GM23248 (cell line): ENCODE measurements around the gene PRR29. TPM values are rescaled to one million over a fixed set of nuclear protein-coding genes. Genes with fewer than 3 reads are reported as not detected.
A peak's percentile ranks its signal among the peaks of the same experiment; 100 is the strongest.

ENCODE experiments used
- DNase-seq: peaks from one replicate; pipeline ENCODE4 v3.0.0-alpha.2; 2015
- H2AFZ ChIP-seq: fragments of 200-600 bp; sonication (generic); 2 replicates; pipeline ENCODE4 v1.6.1; 2016; ENCODE audit warnings: antibody characterized with exemption
- H3F3A ChIP-seq: fragments of 200-600 bp; sonication (generic); 2 replicates; pipeline ENCODE4 v1.6.1; 2016; ENCODE audit warnings: mild to moderate bottlenecking, antibody characterized with exemption, mixed run types; ENCODE audit not compliant: insufficient read depth
- H3K27ac ChIP-seq: fragments of 200-600 bp; sonication (generic); 2 replicates; pipeline ENCODE4 v1.5.1; 2016; ENCODE audit warnings: mild to moderate bottlenecking
- H3K27me3 ChIP-seq: fragments of 200-600 bp; sonication (generic); replicated peaks from 2 replicates; pipeline ENCODE4 v1.6.1; 2016; ENCODE audit warnings: mild to moderate bottlenecking; ENCODE audit not compliant: insufficient read depth
- H3K36me3 ChIP-seq: fragments of 200-600 bp; sonication (generic); 2 replicates; pipeline ENCODE4 v1.6.1; 2016; ENCODE audit warnings: low read depth, mild to moderate bottlenecking
- H3K4me1 ChIP-seq: fragments of 200-600 bp; sonication (generic); 2 replicates; pipeline ENCODE4 v1.6.1; 2016; ENCODE audit warnings: mild to moderate bottlenecking; ENCODE audit not compliant: insufficient read depth
- H3K4me2 ChIP-seq: fragments of 200-600 bp; sonication (generic); one replicate; pipeline ENCODE4 v1.6.1; 2016; ENCODE audit warnings: mild to moderate bottlenecking; ENCODE audit not compliant: unreplicated experiment
- H3K4me3 ChIP-seq: fragments of 200-600 bp; sonication (generic); 2 replicates; pipeline ENCODE4 v1.5.1; 2016; ENCODE audit warnings: mild to moderate bottlenecking
- H3K79me2 ChIP-seq: fragments of 200-600 bp; sonication (generic); 2 replicates; pipeline ENCODE4 v1.6.1; 2016; ENCODE audit warnings: mild to moderate bottlenecking; ENCODE audit not compliant: insufficient read depth
- H3K9ac ChIP-seq: fragments of 200-600 bp; sonication (generic); 2 replicates; pipeline ENCODE4 v1.6.1; 2016; ENCODE audit warnings: mild to moderate bottlenecking
- H3K9me2 ChIP-seq: fragments of 200-600 bp; sonication (generic); 2 replicates; pipeline ENCODE4 v1.6.1; 2016; ENCODE audit warnings: mixed run types, mild to moderate bottlenecking, moderate library complexity; ENCODE audit not compliant: insufficient read depth
- H3K9me3 ChIP-seq: fragments of 200-600 bp; sonication (generic); one replicate; pipeline ENCODE4 v1.6.1; 2017; ENCODE audit warnings: low read depth
- H4K20me1 ChIP-seq: fragments of 200-600 bp; sonication (generic); 2 replicates; pipeline ENCODE4 v1.6.0; 2016; ENCODE audit not compliant: insufficient read depth
- EZH2 ChIP-seq: fragments of 200-600 bp; sonication (generic); IDR thresholded peaks from 2 replicates; pipeline ENCODE4 v1.6.1; 2018; ENCODE audit warnings: antibody characterized with exemption, mild to moderate bottlenecking; ENCODE audit not compliant: insufficient read depth, poor library complexity, severe bottlenecking
- EZH2phosphoT487 ChIP-seq: fragments of 200-600 bp; sonication (generic); IDR thresholded peaks from 2 replicates; pipeline ENCODE4 v1.6.1; 2018; ENCODE audit warnings: antibody characterized with exemption, moderate library complexity, mild to moderate bottlenecking, low read depth; ENCODE audit not compliant: insufficient read depth
- WGBS, 2 experiments: methylation state at CpG; one replicate each; pipeline ENCODE4 v1.1.6; 2015 to 2017; ENCODE audit warnings: low lambda C conversion rate in 2 of 2, low coverage in 1 of 2; ENCODE audit errors: missing lambda C conversion rate in 2 of 2; 5-methylcytosine and 5-hydroxymethylcytosine counted together
- in situ Hi-C: fragments of 300-500 bp; cut with MboI; formaldehyde crosslinking; loops from 2 replicates; pipeline ENCODE4 v1.15.0; 2020
- polyA plus RNA-seq: library from polyadenylated mRNA; unstranded; fragments of >200 nt; fragmentation: Nextera tagmentation; extraction: Ambion mirVana; gene quantifications from 2 replicates; pipeline ENCODE4 v1.2.1, GENCODE V29; 2016
- total RNA-seq: library from RNA; depleted of rRNA; stranded (reverse); fragments of >200 nt; shearing (Covaris generic); gene quantifications from 2 replicates; pipeline ENCODE4 v1.2.3, GENCODE V29; 2014

PRR29 gene
- total and polyA plus RNA-seq, 2 experiments from 2014 or later: not detected

DNA sequence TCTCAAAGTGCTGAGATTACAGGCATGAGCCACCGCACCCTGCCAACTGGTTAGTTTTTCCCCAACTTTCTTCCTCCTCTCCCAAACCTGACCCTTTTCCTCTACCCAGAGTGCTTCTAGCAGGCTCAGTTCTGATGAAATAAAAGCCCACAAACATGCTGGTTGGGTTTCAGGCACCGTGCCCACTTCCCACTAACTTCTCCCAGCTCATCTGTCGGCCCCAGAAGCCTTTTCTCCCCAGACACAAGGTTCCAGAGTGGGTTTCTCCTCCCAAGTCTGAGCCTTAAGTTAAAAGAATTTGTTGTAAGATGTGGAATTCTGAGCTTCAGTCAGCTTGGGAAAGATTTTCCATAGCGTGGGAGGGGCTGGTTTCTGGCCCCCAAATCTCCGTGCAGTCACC lies 13.9 kb upstream of the PRR29 start:
- no peak overlapping the region for H3K4me2 ChIP-seq
- H3K27ac ChIP-seq: no peak overlapping the region
- H3K9ac ChIP-seq: no peak overlapping the region
- no peaks in the 10 kb centered on the region for H3K36me3 ChIP-seq
- H2AFZ ChIP-seq: 0 out of 2 replicates have a peak overlapping the region, but pooled peaks have one; percentile 34
- in situ Hi-C loops: no loop called here
- 33 to 37% methylated on average over 5 of the region's 5 CpGs for WGBS, 2 experiments
- peak; percentile 62 for DNase-seq
- H4K20me1 ChIP-seq: no peaks in the 10 kb centered on the region
- TF ChIP-seq EZH2 (no peak), EZH2phosphoT487 (no peak)
- H3K4me3 ChIP-seq: no peak overlapping the region
- no peaks in the 10 kb centered on the region for H3K27me3 ChIP-seq
- H3K4me1 ChIP-seq: peaks cover 22% of the 10 kb centered on the region
- no peaks in the 10 kb centered on the region for H3K9me2 ChIP-seq
- no peaks in the 10 kb centered on the region for H3K9me3 ChIP-seq
- no peaks in the 10 kb centered on the region for H3F3A ChIP-seq
- no peaks in the 10 kb centered on the region for H3K79me2 ChIP-seq

DNA sequence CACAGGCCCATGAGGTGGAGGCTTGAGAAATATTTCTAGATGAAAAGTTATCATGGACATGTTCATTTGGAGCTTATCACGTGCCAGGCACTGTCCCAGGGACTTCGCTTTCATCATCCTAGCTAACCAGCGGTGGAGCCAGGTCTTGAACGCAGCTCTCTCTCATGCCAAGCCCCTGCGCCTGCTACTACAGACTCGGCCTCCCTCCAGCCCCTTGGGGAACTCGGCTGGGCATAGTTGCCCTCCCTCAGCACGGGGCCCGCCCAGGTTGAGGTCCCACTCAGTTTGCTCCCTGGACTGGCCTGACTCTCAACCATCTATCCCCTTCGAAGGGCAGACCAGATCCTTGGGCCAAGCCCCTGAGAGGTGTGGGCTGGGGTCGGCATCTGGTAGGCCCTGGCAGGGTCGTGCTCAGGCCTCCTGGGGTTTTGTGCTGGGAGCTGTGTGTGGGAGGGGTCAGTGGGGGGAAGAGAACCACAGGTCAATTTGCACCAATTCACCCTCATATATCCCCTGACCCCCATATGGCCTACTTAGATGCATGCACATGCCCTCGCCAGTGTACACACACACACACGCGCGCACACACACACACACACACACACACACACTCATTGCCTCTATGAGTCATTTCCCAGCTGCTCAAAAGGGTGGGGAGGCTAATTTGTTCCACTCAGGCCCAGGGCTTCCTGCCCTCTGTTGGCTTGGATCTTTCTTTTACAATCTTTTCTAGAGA lies 13.3 kb upstream of the PRR29 start:
- H3F3A ChIP-seq: no peaks in the 10 kb centered on the region
- no peaks in the 10 kb centered on the region for H3K9me3 ChIP-seq
- 0 out of 2 replicates have a peak overlapping the region, but pooled peaks have one; percentile 34 for H2AFZ ChIP-seq
- no peaks in the 10 kb centered on the region for H3K79me2 ChIP-seq
- H3K4me1 ChIP-seq: peaks cover 22% of the 10 kb centered on the region
- in situ Hi-C loops: no loop called here
- H3K4me3 ChIP-seq: no peak overlapping the region
- H4K20me1 ChIP-seq: no peaks in the 10 kb centered on the region
- H3K27ac ChIP-seq: no peak overlapping the region
- no peak for TF ChIP-seq EZH2phosphoT487
- TF ChIP-seq EZH2: no peak
- no peaks in the 10 kb centered on the region for H3K9me2 ChIP-seq
- H3K36me3 ChIP-seq: no peaks in the 10 kb centered on the region
- H3K9ac ChIP-seq: no peak overlapping the region
- no peaks in the 10 kb centered on the region for H3K27me3 ChIP-seq
- 25% methylated on average over 16 of the region's 16 CpGs for WGBS, 2 experiments
- peak; percentile 91 for DNase-seq
- H3K4me2 ChIP-seq: no peak overlapping the region

- H3K79me2 ChIP-seq: no peaks in the 10 kb centered on the region
- no peaks in the 10 kb centered on the region for H4K20me1 ChIP-seq
- H3K4me2 ChIP-seq: no peak overlapping the region
- in situ Hi-C loops: no loop called here
- H3K9me3 ChIP-seq: no peaks in the 10 kb centered on the region
- WGBS, 2 experiments: 84 to 90% methylated on average over 13 of the region's 13 CpGs
- H3K9ac ChIP-seq: no peak overlapping the region
- H3K4me1 ChIP-seq: peaks cover 16% of the 10 kb centered on the region
- no peak overlapping the region for H3K27ac ChIP-seq
- H3K9me2 ChIP-seq: no peaks in the 10 kb centered on the region
- no peak overlapping the region for H2AFZ ChIP-seq
- H3F3A ChIP-seq: no peaks in the 10 kb centered on the region
- H3K4me3 ChIP-seq: no peak overlapping the region
- H3K27me3 ChIP-seq: no peaks in the 10 kb centered on the region
- no peak for TF ChIP-seq EZH2
- no peak for TF ChIP-seq EZH2phosphoT487
- no peaks in the 10 kb centered on the region for H3K36me3 ChIP-seq
- no peak for DNase-seq
These were observed 12.6 kb upstream of the PRR29 start for GRCh38 chr17:63985387-63986140.

GRCh38 chr17:63986821-63987220 lies 11.3 kb upstream of the PRR29 start:
- Histone ChIP-seq H3K9ac (no peak overlapping the region), H3K4me1 (peaks cover 13% of the 10 kb centered on the region), H3F3A (no peaks in the 10 kb centered on the region), H3K9me3 (no peaks in the 10 kb centered on the region), H3K4me3 (no peak overlapping the region), H3K79me2 (no peaks in the 10 kb centered on the region), H3K4me2 (no peak overlapping the region), H4K20me1 (no peaks in the 10 kb centered on the region), H2AFZ (no peak overlapping the region), H3K36me3 (no peaks in the 10 kb centered on the region), H3K9me2 (no peaks in the 10 kb centered on the region), H3K27me3 (peaks cover 8% of the 10 kb centered on the region; the same call in 1 of the 2 replicates), H3K27ac (no peak overlapping the region)
- in situ Hi-C loops: no loop called here
- no peak for DNase-seq
- TF ChIP-seq EZH2phosphoT487: no peak
- TF ChIP-seq EZH2: no peak
- WGBS, 2 experiments: 71 to 84% methylated on average over 3 of the region's 3 CpGs
